HG02973 (cell line): ENCODE data around the gene NKAIN2.

ENCODE experiments used
- ATAC-seq: cut with Tn5 transposase; IDR thresholded peaks from one replicate; pipeline ENCODE4 v1.9.1; 2021; ENCODE audit warnings: moderate library complexity; ENCODE audit not compliant: unreplicated experiment

Gene NKAIN2

DNA sequence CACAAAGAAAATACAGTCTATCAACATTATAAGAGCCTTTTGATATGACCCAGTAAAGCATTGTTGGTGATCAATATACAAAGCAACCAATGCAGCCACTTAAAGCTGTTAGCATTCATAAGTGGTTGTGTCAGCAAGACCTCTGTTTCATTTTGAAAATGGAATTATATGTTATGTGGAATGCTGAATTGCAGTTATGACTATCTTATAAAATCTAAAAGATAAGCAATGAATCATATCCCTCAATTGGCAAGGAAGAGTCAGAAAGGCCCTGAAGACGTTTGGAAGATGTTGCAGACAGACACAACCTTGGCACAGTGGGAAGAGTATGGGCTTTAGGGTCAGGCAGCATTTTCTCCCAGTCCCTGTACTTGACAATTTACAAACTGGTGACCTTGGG lies 1064.8 kb downstream of the NKAIN2 start:
- ATAC-seq = no peak

DNA sequence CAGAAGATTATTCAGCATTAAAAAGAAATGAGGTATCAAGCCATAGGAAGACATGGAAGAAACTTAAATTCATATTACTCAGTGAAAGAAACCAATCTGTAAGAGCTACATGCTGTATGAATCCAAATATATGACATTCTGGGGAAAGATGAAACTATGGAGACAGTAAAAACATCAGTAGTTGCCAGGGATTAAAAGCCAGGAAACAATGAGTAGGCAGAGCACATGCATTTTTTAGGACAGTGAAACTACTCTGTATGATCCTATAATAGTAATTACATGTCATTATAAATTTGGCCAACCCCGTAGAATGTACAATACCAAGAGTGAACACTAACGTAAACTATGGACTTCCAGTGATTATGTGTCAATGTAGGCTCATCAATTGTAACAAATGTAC lies 1065.8 kb downstream of the NKAIN2 start:
- no peak for ATAC-seq

DNA sequence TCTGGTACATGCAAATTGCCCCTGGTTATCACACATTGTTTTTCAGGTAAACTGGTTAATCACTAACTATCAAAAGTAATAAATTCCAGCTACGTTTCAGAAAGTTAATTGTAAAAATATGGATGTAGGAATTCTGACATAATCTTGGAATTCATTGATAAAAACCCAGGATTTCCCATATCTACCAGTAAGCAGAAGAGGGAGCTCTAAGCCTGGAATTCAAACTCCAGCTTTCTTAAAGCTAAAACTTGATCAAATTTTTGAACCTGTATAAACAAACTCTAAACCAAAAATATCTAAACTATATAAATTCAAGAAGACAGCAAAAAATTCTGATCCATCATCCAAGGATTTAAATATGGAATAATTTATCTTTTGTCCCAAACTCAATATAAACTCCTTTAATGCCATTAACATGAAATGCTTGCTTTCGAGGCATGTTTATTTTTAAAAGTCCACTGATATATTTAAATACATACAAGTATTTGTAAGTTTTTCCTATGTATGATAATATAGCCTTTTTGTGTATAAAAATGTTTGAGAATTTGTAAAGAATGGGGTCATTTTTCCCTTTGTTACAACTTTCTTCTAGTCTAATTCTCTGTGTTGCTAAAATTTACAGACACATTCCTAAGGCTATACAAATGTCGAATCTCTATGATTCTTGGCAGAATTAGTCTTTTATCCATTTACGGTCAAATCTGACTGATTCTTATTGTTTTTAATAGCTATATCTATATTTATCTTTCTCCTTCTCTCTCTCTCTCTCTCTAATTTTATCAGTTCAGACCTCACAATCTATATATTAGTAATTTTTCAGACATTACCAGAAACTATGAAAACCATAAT lies 1067.2 kb downstream of the NKAIN2 start:
- no peak for ATAC-seq

DNA sequence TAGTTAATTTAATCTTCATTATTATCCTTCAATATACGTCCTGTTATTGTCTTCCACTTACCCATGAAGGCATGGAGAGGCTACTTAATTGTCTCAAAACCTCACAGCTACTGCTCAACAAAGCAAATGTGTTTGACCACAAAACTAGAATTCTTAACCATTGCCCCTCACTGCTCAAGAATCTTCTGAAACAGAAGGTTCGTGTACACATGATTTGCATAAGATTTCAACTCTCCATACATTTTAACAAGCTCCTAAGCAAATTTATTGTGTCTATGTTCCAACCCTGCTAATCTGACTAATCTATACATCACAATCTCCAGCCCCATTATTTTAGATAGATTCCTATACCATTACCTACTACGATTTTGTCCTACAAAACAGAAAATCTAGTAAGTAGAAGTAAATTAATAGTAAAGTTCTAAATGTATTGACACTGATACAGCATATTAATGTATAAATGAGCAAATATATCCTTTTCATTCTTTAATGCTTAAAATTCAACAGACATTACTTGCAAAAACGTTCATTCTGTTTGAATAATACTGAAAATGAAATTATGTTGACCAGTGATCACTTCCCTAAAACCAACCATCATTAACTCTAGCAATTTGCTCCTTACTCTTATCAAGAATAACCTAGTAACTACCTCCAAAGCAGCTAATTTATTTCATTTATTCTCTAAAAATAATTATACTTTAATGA lies 1068.8 kb downstream of the NKAIN2 start:
- peak; percentile 77 for ATAC-seq

DNA sequence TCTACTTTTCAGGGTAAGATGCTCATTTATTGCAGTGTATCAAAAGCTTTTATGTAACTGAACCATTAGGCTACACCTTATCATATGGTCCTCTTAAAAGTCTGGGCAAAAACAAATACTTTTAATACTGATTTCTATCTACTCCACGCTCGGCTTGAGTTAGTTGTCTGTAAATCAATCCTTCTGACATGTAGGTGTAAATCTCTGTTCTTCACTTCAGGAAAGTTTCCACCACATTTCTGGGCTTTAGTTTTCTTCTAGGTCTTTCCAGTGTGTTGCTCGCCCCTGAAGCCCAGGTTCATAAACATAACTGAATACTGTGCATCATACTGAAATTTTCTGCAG lies 1069.4 kb downstream of the NKAIN2 start:
- peak; percentile 20 for ATAC-seq
